GM19025 (cell line): ENCODE results near the gene AMBRA1.
"Not testable (repeated sequence)": the region's sequence is repeated elsewhere in the genome, so short reads cannot be mapped to it uniquely, and the experiment has no call there.

Experiments
- ATAC-seq: cut with Tn5 transposase; IDR thresholded peaks from one replicate; pipeline ENCODE4 v1.9.1; 2021; ENCODE audit warnings: mild to moderate bottlenecking, low read depth, moderate library complexity; ENCODE audit not compliant: unreplicated experiment

AMBRA1 gene

GRCh38 chr11:46534711-46535110, 59.1 kb downstream of the AMBRA1 start:
- ATAC-seq: no peak

- no peak for ATAC-seq
Observed at GRCh38 chr11:46533396-46534100, 60.3 kb downstream of the AMBRA1 start.

GRCh38 chr11:46529928-46530574, 63.8 kb downstream of the AMBRA1 start:
- ATAC-seq: no peak

- ATAC-seq: no peak
Observed at GRCh38 chr11:46529095-46529905, 64.5 kb downstream of the AMBRA1 start.

- no peak for ATAC-seq
Observed at GRCh38 chr11:46528445-46529094, 65.3 kb downstream of the AMBRA1 start.

- ATAC-seq: no peak
Observed at GRCh38 chr11:46527591-46528130, 66.2 kb downstream of the AMBRA1 start.

GRCh38 chr11:46526216-46527215, 67.3 kb downstream of the AMBRA1 start:
- no peak for ATAC-seq

GRCh38 chr11:46524201-46524770, 69.5 kb downstream of the AMBRA1 start:
- ATAC-seq: no peak

GRCh38 chr11:46523290-46523689, 70.5 kb downstream of the AMBRA1 start:
- ATAC-seq: no peak

- no peak for ATAC-seq
Observed at GRCh38 chr11:46522682-46523281, 71.0 kb downstream of the AMBRA1 start.

GRCh38 chr11:46521961-46522681, 71.7 kb downstream of the AMBRA1 start:
- no peak for ATAC-seq

- no peak for ATAC-seq
Observed at GRCh38 chr11:46520971-46521745, 72.7 kb downstream of the AMBRA1 start.

- ATAC-seq: no peak
Observed at GRCh38 chr11:46519351-46519750, 74.5 kb downstream of the AMBRA1 start.

- ATAC-seq: not testable (repeated sequence)
Observed at GRCh38 chr11:46518928-46519327, 74.9 kb downstream of the AMBRA1 start.

GRCh38 chr11:46514370-46514769, 79.5 kb downstream of the AMBRA1 start:
- no peak for ATAC-seq

GRCh38 chr11:46513934-46514342, 79.9 kb downstream of the AMBRA1 start:
- ATAC-seq: no peak

- ATAC-seq: no peak
Observed at GRCh38 chr11:46512261-46512881, 81.5 kb downstream of the AMBRA1 start.
